A549 (cell line): ENCODE data around the gene TOGARAM2.

Experiments used
- E2F6 ChIP-seq: IDR thresholded peaks from 2 replicates; pipeline ENCODE4 v1.6.1; 2012; ENCODE audit warnings: low read depth, borderline replicate concordance
- JUN ChIP-seq, 2 experiments: fragments of >200 bp; sonication (Bioruptor Twin); formaldehyde crosslinking; IDR thresholded peaks; 2 replicates in 1 of 2; 3 replicates in 1 of 2; pipeline ENCODE4 v1.6.1; 2016 to 2017
- JUNB ChIP-seq: fragments of >200 bp; sonication (Bioruptor Twin); formaldehyde crosslinking; IDR thresholded peaks from 2 replicates; pipeline ENCODE4 v1.6.1; 2016
- KDM1A ChIP-seq: fragments of 200-600 bp; sonication (generic); IDR thresholded peaks from 2 replicates; pipeline ENCODE4 v1.6.1; 2016; ENCODE audit warnings: low read depth, mild to moderate bottlenecking
- MAFK ChIP-seq: fragments of 450-650 bp; IDR thresholded peaks from 2 replicates; pipeline ENCODE4 v1.6.1; 2014; ENCODE audit not compliant: partially characterized antibody
- MAX ChIP-seq: IDR thresholded peaks from 2 replicates; pipeline ENCODE4 v1.6.1; 2012
- MYC ChIP-seq: IDR thresholded peaks from 2 replicates; pipeline ENCODE4 v1.6.1; 2012; ENCODE audit warnings: mild to moderate bottlenecking, inconsistent platforms, low read length, improper control_type of control experiment, borderline replicate concordance
- POLR2A ChIP-seq: IDR thresholded peaks from 2 replicates; pipeline ENCODE4 v1.6.1; 2012; ENCODE audit warnings: mild to moderate bottlenecking, low read length
- RFX5 ChIP-seq: fragments of 450-650 bp; IDR thresholded peaks from 2 replicates; pipeline ENCODE4 v1.7.1; 2014; ENCODE audit warnings: antibody characterized with exemption, mild to moderate bottlenecking, moderate library complexity
- SMC3 ChIP-seq: fragments of >200 bp; sonication (Bioruptor Twin); formaldehyde crosslinking; IDR thresholded peaks from 3 replicates; pipeline ENCODE4 v1.6.1; 2018; ENCODE audit warnings: inconsistent platforms
- ZFP36 ChIP-seq: fragments of 450-650 bp; IDR thresholded peaks from 2 replicates; pipeline ENCODE4 v1.6.1; 2014; ENCODE audit warnings: borderline replicate concordance; ENCODE audit not compliant: partially characterized antibody
- TF ChIP-seq, protein P1 (sequence below): fragments of >200 bp; sonication (Bioruptor Twin); formaldehyde crosslinking; IDR thresholded peaks from 3 replicates; pipeline ENCODE4 v1.5.1; 2016
- TF ChIP-seq, protein P2 (sequence below): fragments of 450-650 bp; IDR thresholded peaks from 2 replicates; pipeline ENCODE4 v1.6.1; 2014; ENCODE audit warnings: antibody characterized with exemption
- TF ChIP-seq, protein P3 (sequence below): fragments of 200-600 bp; sonication (generic); IDR thresholded peaks from 2 replicates; pipeline ENCODE4 v1.6.1; 2016; ENCODE audit warnings: antibody characterized with exemption, mild to moderate bottlenecking, moderate library complexity

- TF ChIP-seq RFX5 = no peak
- TF ChIP-seq, protein P1, sequence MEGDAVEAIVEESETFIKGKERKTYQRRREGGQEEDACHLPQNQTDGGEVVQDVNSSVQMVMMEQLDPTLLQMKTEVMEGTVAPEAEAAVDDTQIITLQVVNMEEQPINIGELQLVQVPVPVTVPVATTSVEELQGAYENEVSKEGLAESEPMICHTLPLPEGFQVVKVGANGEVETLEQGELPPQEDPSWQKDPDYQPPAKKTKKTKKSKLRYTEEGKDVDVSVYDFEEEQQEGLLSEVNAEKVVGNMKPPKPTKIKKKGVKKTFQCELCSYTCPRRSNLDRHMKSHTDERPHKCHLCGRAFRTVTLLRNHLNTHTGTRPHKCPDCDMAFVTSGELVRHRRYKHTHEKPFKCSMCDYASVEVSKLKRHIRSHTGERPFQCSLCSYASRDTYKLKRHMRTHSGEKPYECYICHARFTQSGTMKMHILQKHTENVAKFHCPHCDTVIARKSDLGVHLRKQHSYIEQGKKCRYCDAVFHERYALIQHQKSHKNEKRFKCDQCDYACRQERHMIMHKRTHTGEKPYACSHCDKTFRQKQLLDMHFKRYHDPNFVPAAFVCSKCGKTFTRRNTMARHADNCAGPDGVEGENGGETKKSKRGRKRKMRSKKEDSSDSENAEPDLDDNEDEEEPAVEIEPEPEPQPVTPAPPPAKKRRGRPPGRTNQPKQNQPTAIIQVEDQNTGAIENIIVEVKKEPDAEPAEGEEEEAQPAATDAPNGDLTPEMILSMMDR = no peak
- TF ChIP-seq, protein P2, sequence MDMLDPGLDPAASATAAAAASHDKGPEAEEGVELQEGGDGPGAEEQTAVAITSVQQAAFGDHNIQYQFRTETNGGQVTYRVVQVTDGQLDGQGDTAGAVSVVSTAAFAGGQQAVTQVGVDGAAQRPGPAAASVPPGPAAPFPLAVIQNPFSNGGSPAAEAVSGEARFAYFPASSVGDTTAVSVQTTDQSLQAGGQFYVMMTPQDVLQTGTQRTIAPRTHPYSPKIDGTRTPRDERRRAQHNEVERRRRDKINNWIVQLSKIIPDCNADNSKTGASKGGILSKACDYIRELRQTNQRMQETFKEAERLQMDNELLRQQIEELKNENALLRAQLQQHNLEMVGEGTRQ = no peak
- TF ChIP-seq JUN (IDR thresholded peaks at IDR 0.05) = no peak
- no peak for TF ChIP-seq POLR2A
- TF ChIP-seq SMC3 = no peak
- TF ChIP-seq MYC = no peak
- TF ChIP-seq, protein P3, sequence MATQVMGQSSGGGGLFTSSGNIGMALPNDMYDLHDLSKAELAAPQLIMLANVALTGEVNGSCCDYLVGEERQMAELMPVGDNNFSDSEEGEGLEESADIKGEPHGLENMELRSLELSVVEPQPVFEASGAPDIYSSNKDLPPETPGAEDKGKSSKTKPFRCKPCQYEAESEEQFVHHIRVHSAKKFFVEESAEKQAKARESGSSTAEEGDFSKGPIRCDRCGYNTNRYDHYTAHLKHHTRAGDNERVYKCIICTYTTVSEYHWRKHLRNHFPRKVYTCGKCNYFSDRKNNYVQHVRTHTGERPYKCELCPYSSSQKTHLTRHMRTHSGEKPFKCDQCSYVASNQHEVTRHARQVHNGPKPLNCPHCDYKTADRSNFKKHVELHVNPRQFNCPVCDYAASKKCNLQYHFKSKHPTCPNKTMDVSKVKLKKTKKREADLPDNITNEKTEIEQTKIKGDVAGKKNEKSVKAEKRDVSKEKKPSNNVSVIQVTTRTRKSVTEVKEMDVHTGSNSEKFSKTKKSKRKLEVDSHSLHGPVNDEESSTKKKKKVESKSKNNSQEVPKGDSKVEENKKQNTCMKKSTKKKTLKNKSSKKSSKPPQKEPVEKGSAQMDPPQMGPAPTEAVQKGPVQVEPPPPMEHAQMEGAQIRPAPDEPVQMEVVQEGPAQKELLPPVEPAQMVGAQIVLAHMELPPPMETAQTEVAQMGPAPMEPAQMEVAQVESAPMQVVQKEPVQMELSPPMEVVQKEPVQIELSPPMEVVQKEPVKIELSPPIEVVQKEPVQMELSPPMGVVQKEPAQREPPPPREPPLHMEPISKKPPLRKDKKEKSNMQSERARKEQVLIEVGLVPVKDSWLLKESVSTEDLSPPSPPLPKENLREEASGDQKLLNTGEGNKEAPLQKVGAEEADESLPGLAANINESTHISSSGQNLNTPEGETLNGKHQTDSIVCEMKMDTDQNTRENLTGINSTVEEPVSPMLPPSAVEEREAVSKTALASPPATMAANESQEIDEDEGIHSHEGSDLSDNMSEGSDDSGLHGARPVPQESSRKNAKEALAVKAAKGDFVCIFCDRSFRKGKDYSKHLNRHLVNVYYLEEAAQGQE = no peak
- TF ChIP-seq E2F6 = no peak
- TF ChIP-seq JUNB = no peak
- TF ChIP-seq MAFK = no peak
- TF ChIP-seq MAX = no peak
- no peak for TF ChIP-seq ZFP36
- TF ChIP-seq KDM1A = no peak
Measured at GRCh38 chr2:28989973-28990372, 8.9 kb downstream of the TOGARAM2 start.
